BJ (cell line): ENCODE measurements around the gene DCTPP1. TPM values are rescaled to one million over a fixed set of nuclear protein-coding genes. Genes with fewer than 3 reads are reported as not detected.

ENCODE experiments used
- CTCF ChIA-PET: fragments of 350-600 bp; formaldehyde crosslinking; extraction: SDS; loops from one replicate; lab custom pipeline; 2021; ENCODE audit warnings: antibody characterized with exemption, inconsistent platforms; lab: Yijun Ruan, JAX
- POLR2A ChIA-PET: fragments of 300-600 bp; sonication (Branson Sonifier 250); formaldehyde crosslinking; extraction: SDS; loops from one replicate; lab custom pipeline; 2021; ENCODE audit warnings: antibody characterized with exemption; lab: Charles Lee
- DNase-seq: peaks from one replicate; pipeline ENCODE4 v3.0.0-alpha.2; 2011; ENCODE audit warnings: low read depth
- H3K27me3 ChIP-seq: 2 replicates; pipeline ENCODE4 v1.6.0; 2011; ENCODE audit warnings: low read length; ENCODE audit not compliant: control insufficient read depth, insufficient read depth
- H3K36me3 ChIP-seq: 2 replicates; pipeline ENCODE4 v1.5.1; 2011; ENCODE audit warnings: low read length; ENCODE audit not compliant: control insufficient read depth, insufficient read depth
- H3K4me3 ChIP-seq: 2 replicates; pipeline ENCODE4 v1.5.1; 2011; ENCODE audit warnings: low read depth, mild to moderate bottlenecking, control low read depth, low read length
- polyA plus RNA-seq: library from polyadenylated mRNA; depleted of rRNA; stranded (reverse); fragments of >200 nt; gene quantifications from 2 replicates; pipeline ENCODE4 v1.2.3, GENCODE V29; 2011
- TF ChIP-seq, protein P1 (sequence below): IDR thresholded peaks from 2 replicates; pipeline ENCODE4 v1.5.1; 2011; ENCODE audit warnings: low read depth, mild to moderate bottlenecking, control low read depth, inconsistent platforms, low read length, moderate library complexity; ENCODE audit not compliant: insufficient read depth

Gene DCTPP1
- polyA plus RNA-seq, 1 experiment: 33.9 TPM

GRCh38 chr16:30417529-30418349, 12.1 kb downstream of the DCTPP1 start:
- Histone ChIP-seq H3K36me3 (peaks cover 3% of the 10 kb centered on the region; the same call in 1 of the 2 replicates), H3K27me3 (no peaks in the 10 kb centered on the region), H3K4me3 (peak overlapping the region; percentile 53)
- DNase-seq: peak; percentile 65
- TF ChIP-seq, protein P1, sequence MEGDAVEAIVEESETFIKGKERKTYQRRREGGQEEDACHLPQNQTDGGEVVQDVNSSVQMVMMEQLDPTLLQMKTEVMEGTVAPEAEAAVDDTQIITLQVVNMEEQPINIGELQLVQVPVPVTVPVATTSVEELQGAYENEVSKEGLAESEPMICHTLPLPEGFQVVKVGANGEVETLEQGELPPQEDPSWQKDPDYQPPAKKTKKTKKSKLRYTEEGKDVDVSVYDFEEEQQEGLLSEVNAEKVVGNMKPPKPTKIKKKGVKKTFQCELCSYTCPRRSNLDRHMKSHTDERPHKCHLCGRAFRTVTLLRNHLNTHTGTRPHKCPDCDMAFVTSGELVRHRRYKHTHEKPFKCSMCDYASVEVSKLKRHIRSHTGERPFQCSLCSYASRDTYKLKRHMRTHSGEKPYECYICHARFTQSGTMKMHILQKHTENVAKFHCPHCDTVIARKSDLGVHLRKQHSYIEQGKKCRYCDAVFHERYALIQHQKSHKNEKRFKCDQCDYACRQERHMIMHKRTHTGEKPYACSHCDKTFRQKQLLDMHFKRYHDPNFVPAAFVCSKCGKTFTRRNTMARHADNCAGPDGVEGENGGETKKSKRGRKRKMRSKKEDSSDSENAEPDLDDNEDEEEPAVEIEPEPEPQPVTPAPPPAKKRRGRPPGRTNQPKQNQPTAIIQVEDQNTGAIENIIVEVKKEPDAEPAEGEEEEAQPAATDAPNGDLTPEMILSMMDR: peak; percentile 22; the same call in 1 of the 2 replicates
- POLR2A ChIA-PET: interaction anchor here (0.7 to 1.1 kb wide), 2 partner anchors 11 to 67 kb away, joined by 3 read pairs; partner anchors contain the start of gene ZNF771
- CTCF ChIA-PET: interaction anchor here (0.9 to 1.7 kb wide), 4 partner anchors 8 to 326 kb away, joined by 3 to 9 read pairs (median 4); partner anchors contain the start of genes DCTPP1 and TBX6

GRCh38 chr16:30416624-30417528, 13.0 kb downstream of the DCTPP1 start:
- DNase-seq: no peak
- ChIA-PET POLR2A (interaction anchor here (1.1 kb wide), 1 partner anchor 10 kb away, joined by 3 read pairs; the partner anchor contains the start of gene ZNF771), CTCF (interaction anchor here (1.0 to 1.2 kb wide), 3 partner anchors 7 to 119 kb away, joined by 3 to 9 read pairs (median 3); partner anchors contain the start of gene DCTPP1)
- Histone ChIP-seq H3K27me3 (no peaks in the 10 kb centered on the region), H3K36me3 (peaks cover 3% of the 10 kb centered on the region; the same call in 1 of the 2 replicates), H3K4me3 (peak overlapping the region; percentile 53)
- TF ChIP-seq, protein P1: no peak

GRCh38 chr16:30416047-30416603, 13.7 kb downstream of the DCTPP1 start:
- TF ChIP-seq, protein P1: no peak
- ChIA-PET CTCF (interaction anchor here (0.8 to 1.0 kb wide), 2 partner anchors 10 to 119 kb away, joined by 3 read pairs; no protein-coding TSS in a partner anchor), POLR2A (no interaction called here)
- Histone ChIP-seq H3K27me3 (no peaks in the 10 kb centered on the region), H3K4me3 (no peak overlapping the region), H3K36me3 (peaks cover 7% of the 10 kb centered on the region)
- no peak for DNase-seq

GRCh38 chr16:30414159-30414558, 15.7 kb downstream of the DCTPP1 start:
- ChIA-PET POLR2A (no interaction called here), CTCF (interaction anchor here (0.6 kb wide), 2 partner anchors 276 to 409 kb away, joined by 3 to 5 read pairs; no protein-coding TSS in a partner anchor)
- Histone ChIP-seq H3K4me3 (no peak overlapping the region), H3K36me3 (peaks cover 7% of the 10 kb centered on the region), H3K27me3 (no peaks in the 10 kb centered on the region)
- DNase-seq: no peak
- TF ChIP-seq, protein P1: no peak
